ENCODE data around the gene SAMSN1. TPM values are rescaled to one million over a fixed set of nuclear protein-coding genes. Genes with fewer than 3 reads are reported as not detected.

Gene SAMSN1
- polyA plus RNA-seq, 2 of the 4 experiments (the other 2 are of a cell fraction), result 0.06 TPM; not detected in 1

DNA sequence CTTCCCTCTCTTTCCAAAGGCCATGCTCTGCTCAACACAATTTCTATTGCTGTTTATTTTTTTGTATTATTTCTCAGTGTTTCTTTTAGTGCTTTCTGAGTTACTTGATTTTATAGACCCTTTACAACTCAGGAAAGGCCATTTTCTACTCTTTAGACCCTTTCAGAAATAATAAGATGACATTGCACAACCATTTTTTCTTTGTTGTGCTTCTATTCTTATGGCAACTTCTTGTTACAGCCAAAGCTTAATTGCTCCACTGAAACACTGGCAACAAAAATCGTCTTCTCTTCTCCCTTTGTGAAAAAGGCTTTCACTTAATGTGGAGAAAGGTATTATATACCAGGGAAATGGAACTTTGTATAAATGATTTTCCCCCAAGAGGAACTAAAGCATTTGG lies 39.0 kb upstream of the SAMSN1 start:
- ATAC-seq (no peak), FAIRE-seq (no peak), DNase-seq (ENCODE audit: low read depth in 1 of 2, low spot score in 1 of 2) (no peak)
- 0% methylated on average over 1 of the region's 1 CpG for WGBS (ENCODE audit: missing lambda C conversion rate)
- Histone ChIP-seq H3K4me2 (no peak overlapping the region), H3K9me3 (no peaks in the 10 kb centered on the region), H3K4me3 (no peak overlapping the region), H3K4me1 (no peaks in the 10 kb centered on the region), H3K27ac (no peak overlapping the region)
- POLR2A ChIA-PET, result no interaction called here
- TF ChIP-seq KDM5A (IDR thresholded peaks at IDR 0.05) (no peak), BHLHE40 (IDR thresholded peaks at IDR 0.05; ENCODE audit: low read depth, low read length) (no peak), HOXB13 (CRISPR knock-in tag; IDR thresholded peaks at IDR 0.05; ENCODE audit: low read depth) (no peak), RNF2 (IDR thresholded peaks at IDR 0.05; ENCODE audit: borderline replicate concordance, low read depth) (no peak), CBX8 (IDR thresholded peaks at IDR 0.05) (no peak), MYC (IDR thresholded peaks at IDR 0.05; ENCODE audit: borderline replicate concordance, low read length) (no peak), RAD21 (conservative IDR thresholded peaks at IDR 0.05 in 1 of 2, IDR thresholded peaks at IDR 0.05 in 1 of 2) (no peak), ZC3H11A (IDR thresholded peaks at IDR 0.05) (no peak)
- CTCF ChIA-PET, result no interaction called here

DNA sequence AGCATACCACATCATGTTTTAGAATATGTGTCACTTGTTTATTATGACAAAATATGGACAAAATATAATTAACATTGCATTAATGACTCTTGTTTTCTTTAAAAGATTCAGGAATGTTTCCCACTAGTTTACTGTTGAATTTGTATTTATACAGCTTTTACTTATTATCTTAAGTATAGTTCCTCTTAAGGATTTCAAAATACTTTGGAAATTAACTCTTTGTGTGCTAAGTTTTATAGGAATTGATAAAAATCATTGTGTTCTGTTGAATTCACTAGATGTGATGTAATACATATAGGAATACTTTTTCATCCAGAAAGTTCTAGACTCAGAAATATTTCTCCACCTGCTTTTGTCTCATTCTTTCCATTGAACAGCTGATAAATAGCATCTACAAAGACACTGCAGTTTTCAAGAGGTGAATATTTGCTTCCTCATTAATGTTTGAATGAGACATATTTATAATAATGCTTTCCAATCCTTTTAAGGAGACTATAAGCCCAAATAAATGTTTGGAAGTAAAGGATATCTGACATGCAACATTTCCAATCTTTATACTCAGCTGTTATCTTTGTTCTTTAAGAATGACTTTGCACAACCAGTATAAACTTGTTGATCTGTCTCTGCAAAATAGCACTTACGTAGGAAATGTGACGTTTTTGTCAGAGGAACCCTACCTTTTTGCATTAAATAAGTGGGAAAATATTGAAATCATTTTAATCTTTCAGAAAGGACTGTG lies 38.4 kb upstream of the SAMSN1 start:
- DNase-seq (ENCODE audit: low read depth in 1 of 2, low spot score in 1 of 2) (no peak), FAIRE-seq (no peak), ATAC-seq (no peak)
- Histone ChIP-seq H3K4me2 (no peak overlapping the region), H3K27ac (no peak overlapping the region), H3K4me1 (no peaks in the 10 kb centered on the region), H3K4me3 (no peak overlapping the region), H3K9me3 (no peaks in the 10 kb centered on the region)
- WGBS (ENCODE audit: missing lambda C conversion rate), result 20% methylated on average over 2 of the region's 2 CpGs
- CTCF ChIA-PET, result no interaction called here
- POLR2A ChIA-PET, result no interaction called here
- no peak for TF ChIP-seq RCOR1 (IDR thresholded peaks at IDR 0.05; ENCODE audit: low read depth, low read length)
- no peak for TF ChIP-seq PHF8 (IDR thresholded peaks at IDR 0.05; ENCODE audit: borderline replicate concordance, low read depth)
- TF ChIP-seq MAFK (IDR thresholded peaks at IDR 0.05; ENCODE audit: partially characterized antibody), result no peak
- no peak for TF ChIP-seq HOXA7 (CRISPR knock-in tag; IDR thresholded peaks at IDR 0.05)
- TF ChIP-seq CHD4 (IDR thresholded peaks at IDR 0.05; ENCODE audit: borderline replicate concordance), result no peak
- no peak for TF ChIP-seq BHLHE40 (IDR thresholded peaks at IDR 0.05; ENCODE audit: low read depth, low read length)
- no peak for TF ChIP-seq ZNF302 (CRISPR knock-in tag; IDR thresholded peaks at IDR 0.05)
- TF ChIP-seq, protein P1, sequence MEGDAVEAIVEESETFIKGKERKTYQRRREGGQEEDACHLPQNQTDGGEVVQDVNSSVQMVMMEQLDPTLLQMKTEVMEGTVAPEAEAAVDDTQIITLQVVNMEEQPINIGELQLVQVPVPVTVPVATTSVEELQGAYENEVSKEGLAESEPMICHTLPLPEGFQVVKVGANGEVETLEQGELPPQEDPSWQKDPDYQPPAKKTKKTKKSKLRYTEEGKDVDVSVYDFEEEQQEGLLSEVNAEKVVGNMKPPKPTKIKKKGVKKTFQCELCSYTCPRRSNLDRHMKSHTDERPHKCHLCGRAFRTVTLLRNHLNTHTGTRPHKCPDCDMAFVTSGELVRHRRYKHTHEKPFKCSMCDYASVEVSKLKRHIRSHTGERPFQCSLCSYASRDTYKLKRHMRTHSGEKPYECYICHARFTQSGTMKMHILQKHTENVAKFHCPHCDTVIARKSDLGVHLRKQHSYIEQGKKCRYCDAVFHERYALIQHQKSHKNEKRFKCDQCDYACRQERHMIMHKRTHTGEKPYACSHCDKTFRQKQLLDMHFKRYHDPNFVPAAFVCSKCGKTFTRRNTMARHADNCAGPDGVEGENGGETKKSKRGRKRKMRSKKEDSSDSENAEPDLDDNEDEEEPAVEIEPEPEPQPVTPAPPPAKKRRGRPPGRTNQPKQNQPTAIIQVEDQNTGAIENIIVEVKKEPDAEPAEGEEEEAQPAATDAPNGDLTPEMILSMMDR (IDR thresholded peaks at IDR 0.05), result no peak

DNA sequence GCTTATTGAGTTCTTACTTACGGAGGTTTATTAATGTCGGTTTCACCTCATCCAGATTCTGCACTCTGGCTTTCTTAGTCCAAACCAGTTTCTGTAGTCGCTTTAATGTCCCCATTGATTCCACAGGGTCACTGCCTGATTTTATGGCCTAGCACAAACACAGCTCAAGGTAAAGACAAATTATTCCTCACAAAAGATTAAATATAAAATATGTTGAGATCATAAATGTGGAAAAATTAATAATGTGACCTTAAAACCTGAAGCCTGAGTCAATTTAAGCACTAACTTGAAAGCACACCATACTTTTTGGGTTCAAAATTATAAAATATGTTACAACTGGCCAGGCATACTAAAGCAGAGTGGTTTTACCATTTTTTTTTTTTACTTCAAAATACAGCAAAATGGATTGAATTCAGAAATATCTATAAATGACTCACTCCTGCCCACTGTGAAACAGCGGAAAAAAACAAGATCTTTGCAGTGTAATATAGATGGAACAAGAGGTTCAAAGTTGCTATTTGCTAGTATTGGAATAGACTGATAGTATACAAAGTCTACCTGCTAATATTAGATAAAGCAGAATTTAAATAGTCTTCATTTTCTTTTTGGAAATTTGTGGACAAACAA lies 37.6 kb upstream of the SAMSN1 start:
- H3K27ac ChIP-seq, result no peak overlapping the region
- H3K9me3 ChIP-seq, result no peaks in the 10 kb centered on the region
- H3K4me1 ChIP-seq, result no peaks in the 10 kb centered on the region
- DNase-seq (ENCODE audit: low read depth in 1 of 2, low spot score in 1 of 2) (no peak), FAIRE-seq (no peak), ATAC-seq (no peak)
- WGBS (ENCODE audit: missing lambda C conversion rate), result 73% methylated on average over 4 of the region's 4 CpGs
- ChIA-PET POLR2A (no interaction called here), CTCF (no interaction called here)
- H3K4me2 ChIP-seq, result no peak overlapping the region
- no peak overlapping the region for H3K4me3 ChIP-seq
- TF ChIP-seq KDM1A (IDR thresholded peaks at IDR 0.05; ENCODE audit: low read depth), result no peak
- TF ChIP-seq RARB (CRISPR knock-in tag; IDR thresholded peaks at IDR 0.05), result no peak
- no peak for TF ChIP-seq EP300 (IDR thresholded peaks at IDR 0.05)
- TF ChIP-seq TP53 (CRISPR knock-in tag; IDR thresholded peaks at IDR 0.05), result no peak
- TF ChIP-seq FOSL2 (IDR thresholded peaks at IDR 0.05), result no peak
- TF ChIP-seq FOSL2 (CRISPR knock-in tag; IDR thresholded peaks at IDR 0.05), result no peak
- no peak for TF ChIP-seq CBX2 (IDR thresholded peaks at IDR 0.05; ENCODE audit: borderline replicate concordance, low read depth)
- TF ChIP-seq RFX5 (IDR thresholded peaks at IDR 0.05), result no peak
- TF ChIP-seq POLR2AphosphoS2 (conservative IDR thresholded peaks at IDR 0.05; ENCODE audit: low read length), result no peak
- TF ChIP-seq JUNB (IDR thresholded peaks at IDR 0.05), result no peak
- TF ChIP-seq JUN (IDR thresholded peaks at IDR 0.05), result no peak
- TF ChIP-seq RNF2 (IDR thresholded peaks at IDR 0.05; ENCODE audit: borderline replicate concordance, low read depth), result no peak
- TF ChIP-seq, protein P2, sequence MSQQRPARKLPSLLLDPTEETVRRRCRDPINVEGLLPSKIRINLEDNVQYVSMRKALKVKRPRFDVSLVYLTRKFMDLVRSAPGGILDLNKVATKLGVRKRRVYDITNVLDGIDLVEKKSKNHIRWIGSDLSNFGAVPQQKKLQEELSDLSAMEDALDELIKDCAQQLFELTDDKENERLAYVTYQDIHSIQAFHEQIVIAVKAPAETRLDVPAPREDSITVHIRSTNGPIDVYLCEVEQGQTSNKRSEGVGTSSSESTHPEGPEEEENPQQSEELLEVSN (IDR thresholded peaks at IDR 0.05; ENCODE audit: borderline replicate concordance, low read depth), result no peak
- no peak for TF ChIP-seq HOXA7 (CRISPR knock-in tag; IDR thresholded peaks at IDR 0.05)
- TF ChIP-seq, protein P1 (IDR thresholded peaks at IDR 0.05), result no peak
- no peak for TF ChIP-seq KDM5A (IDR thresholded peaks at IDR 0.05)
- no peak for TF ChIP-seq NPAS2 (CRISPR knock-in tag; IDR thresholded peaks at IDR 0.05; ENCODE audit: borderline replicate concordance)
- TF ChIP-seq, protein P3, sequence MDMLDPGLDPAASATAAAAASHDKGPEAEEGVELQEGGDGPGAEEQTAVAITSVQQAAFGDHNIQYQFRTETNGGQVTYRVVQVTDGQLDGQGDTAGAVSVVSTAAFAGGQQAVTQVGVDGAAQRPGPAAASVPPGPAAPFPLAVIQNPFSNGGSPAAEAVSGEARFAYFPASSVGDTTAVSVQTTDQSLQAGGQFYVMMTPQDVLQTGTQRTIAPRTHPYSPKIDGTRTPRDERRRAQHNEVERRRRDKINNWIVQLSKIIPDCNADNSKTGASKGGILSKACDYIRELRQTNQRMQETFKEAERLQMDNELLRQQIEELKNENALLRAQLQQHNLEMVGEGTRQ (IDR thresholded peaks at IDR 0.05), result no peak

All from A549 (cell line).